Mesodermal cell (in vitro differentiated cells): ENCODE data around the gene FAU.
A peak's percentile ranks its signal among the peaks of the same experiment; 100 is the strongest.

Source experiments
- H3K27ac ChIP-seq: 2 replicates; pipeline ENCODE4 v1.7.0; 2013; ENCODE audit warnings: mild to moderate bottlenecking, low read depth, low read length, moderate library complexity; ENCODE audit not compliant: severe bottlenecking
- H3K36me3 ChIP-seq: 2 replicates; pipeline ENCODE4 v1.7.1; 2013; ENCODE audit warnings: mild to moderate bottlenecking, low read length, moderate library complexity; ENCODE audit not compliant: control insufficient read depth, insufficient read depth
- H3K4me1 ChIP-seq: one replicate; pipeline ENCODE4 v1.7.1; 2013; ENCODE audit warnings: mild to moderate bottlenecking, low read length; ENCODE audit not compliant: insufficient read depth, control insufficient read depth, poor library complexity, severe bottlenecking
- H3K4me3 ChIP-seq: 2 replicates; pipeline ENCODE4 v1.7.0; 2013; ENCODE audit warnings: low read length, control low read depth, mild to moderate bottlenecking; ENCODE audit not compliant: insufficient read depth, poor library complexity, severe bottlenecking; ENCODE audit errors: extremely low read depth
- H3K9me3 ChIP-seq: 2 replicates; pipeline ENCODE4 v1.7.1; 2013; ENCODE audit warnings: mild to moderate bottlenecking, low read length, moderate library complexity; ENCODE audit not compliant: control insufficient read depth
- WGBS, 2 experiments: methylation state at CpG; one replicate each; pipeline ENCODE4 v1.1.5; 2013; ENCODE audit warnings: missing lambda C conversion rate in 2 of 2; ENCODE audit not compliant: insufficient coverage in 2 of 2; 5-methylcytosine and 5-hydroxymethylcytosine counted together

FAU gene

GRCh38 chr11:65103476-65103875, 18.5 kb downstream of the FAU start:
- H3K27ac ChIP-seq, result no peak overlapping the region
- H3K4me1 ChIP-seq, result no peaks in the 10 kb centered on the region
- peaks cover 33% of the 10 kb centered on the region for H3K36me3 ChIP-seq
- no peaks in the 10 kb centered on the region for H3K9me3 ChIP-seq
- no peak overlapping the region for H3K4me3 ChIP-seq

GRCh38 chr11:65102142-65103095, 19.5 kb downstream of the FAU start:
- Histone ChIP-seq H3K9me3 (no peaks in the 10 kb centered on the region), H3K27ac (no peak overlapping the region), H3K36me3 (peaks cover 35% of the 10 kb centered on the region), H3K4me1 (no peaks in the 10 kb centered on the region), H3K4me3 (no peak overlapping the region)
- 92 to 98% methylated on average over 6 to 7 of the region's 8 CpGs for WGBS, 2 experiments

- no peak overlapping the region for H3K27ac ChIP-seq
- WGBS, 2 experiments, result 84 to 93% methylated on average over 2 to 4 of the region's 6 CpGs
- H3K36me3 ChIP-seq, result peaks cover 33% of the 10 kb centered on the region
- H3K4me3 ChIP-seq, result no peak overlapping the region
- no peaks in the 10 kb centered on the region for H3K9me3 ChIP-seq
- peaks cover 4% of the 10 kb centered on the region for H3K4me1 ChIP-seq
These were observed 21.1 kb downstream of the FAU start for GRCh38 chr11:65100674-65101350.

GRCh38 chr11:65096926-65097325, 25.0 kb downstream of the FAU start:
- peaks cover 4% of the 10 kb centered on the region for H3K4me1 ChIP-seq
- peaks cover 20% of the 10 kb centered on the region for H3K36me3 ChIP-seq
- peak overlapping the region; percentile 79 for H3K4me3 ChIP-seq
- 68 to 75% methylated on average over 6 to 7 of the region's 8 CpGs for WGBS, 2 experiments
- no peaks in the 10 kb centered on the region for H3K9me3 ChIP-seq
- H3K27ac ChIP-seq, result no peak overlapping the region

- Histone ChIP-seq H3K27ac (peak within 1 kb of the TSS; percentile 73), H3K4me1 (peaks cover 4% of the 10 kb centered on the region), H3K4me3 (peak within 1 kb of the TSS; percentile 79), H3K36me3 (peaks cover 20% of the 10 kb centered on the region), H3K9me3 (no peaks in the 10 kb centered on the region)
- 0 to 1% methylated on average over 41 to 42 of the region's 52 CpGs for WGBS, 2 experiments
These were observed 25.7 kb downstream of the FAU start, which contains the start of gene VPS51 for GRCh38 chr11:65095974-65096806. Gene VPS51 (plus strand): TSS chr11:65096214. CDS start chr11:65096251, 37 bp downstream.

GRCh38 chr11:65095427-65095826, 26.5 kb downstream of the FAU start:
- Histone ChIP-seq H3K27ac (no peak overlapping the region), H3K9me3 (no peaks in the 10 kb centered on the region), H3K36me3 (peaks cover 16% of the 10 kb centered on the region), H3K4me3 (peak overlapping the region; percentile 79), H3K4me1 (peaks cover 4% of the 10 kb centered on the region)
- WGBS, 2 experiments, result 90% methylated on average over 19 to 22 of the region's 22 CpGs

- 100% methylated on average over 3 of the region's 4 CpGs for WGBS, 2 experiments
- Histone ChIP-seq H3K4me3 (no peak overlapping the region), H3K9me3 (no peaks in the 10 kb centered on the region), H3K36me3 (peaks cover 41% of the 10 kb centered on the region), H3K27ac (no peak overlapping the region), H3K4me1 (no peaks in the 10 kb centered on the region)
These were observed 31.3 kb downstream of the FAU start for GRCh38 chr11:65090628-65091027.

- Histone ChIP-seq H3K36me3 (peaks cover 48% of the 10 kb centered on the region), H3K4me3 (no peak overlapping the region), H3K9me3 (no peaks in the 10 kb centered on the region), H3K27ac (no peak overlapping the region), H3K4me1 (peaks cover 7% of the 10 kb centered on the region)
- WGBS, 2 experiments, result 93 to 100% methylated on average over 2 to 3 of the region's 4 CpGs
These were observed 32.3 kb downstream of the FAU start for GRCh38 chr11:65089621-65090020.

- H3K36me3 ChIP-seq, result peaks cover 48% of the 10 kb centered on the region
- no peak overlapping the region for H3K27ac ChIP-seq
- no peaks in the 10 kb centered on the region for H3K9me3 ChIP-seq
- H3K4me1 ChIP-seq, result peaks cover 13% of the 10 kb centered on the region
- H3K4me3 ChIP-seq, result no peak overlapping the region
- WGBS, 2 experiments, result 95 to 99% methylated on average over 8 to 10 of the region's 15 CpGs
These were observed 34.1 kb downstream of the FAU start for GRCh38 chr11:65087827-65088226.

GRCh38 chr11:65087216-65087615, 34.7 kb downstream of the FAU start:
- Histone ChIP-seq H3K36me3 (peaks cover 54% of the 10 kb centered on the region), H3K4me3 (no peak overlapping the region), H3K4me1 (peaks cover 17% of the 10 kb centered on the region), H3K27ac (no peak overlapping the region), H3K9me3 (no peaks in the 10 kb centered on the region)
- WGBS, 2 experiments, result 95 to 96% methylated on average over 11 of the region's 11 CpGs
